SU-DHL-6 (cell line): ENCODE results near the gene MAP4K1.

Experiments
- CTCF ChIP-seq: fragments of 200-600 bp; sonication (generic); IDR thresholded peaks from one replicate; pipeline ENCODE4 v1.5.1; 2017; ENCODE audit warnings: antibody characterized with exemption, mild to moderate bottlenecking, low read length, moderate library complexity; ENCODE audit not compliant: insufficient read depth, poor library complexity, severe bottlenecking
- EZH2phosphoT487 ChIP-seq: fragments of 200-600 bp; sonication (generic), shearing (Covaris generic); conservative IDR thresholded peaks from 2 replicates; pipeline ENCODE4 v1.6.1; 2018; ENCODE audit warnings: mild to moderate bottlenecking, antibody characterized with exemption, low read length, moderate library complexity, mixed read lengths

GRCh38 chr19:38550376-38550775 lies 67.4 kb downstream of the MAP4K1 start:
- no peak for TF ChIP-seq CTCF
- TF ChIP-seq EZH2phosphoT487: no peak
